Neural cell (in vitro differentiated cells): ENCODE measurements around the gene ASPRV1. TPM values are rescaled to one million over a fixed set of nuclear protein-coding genes. Genes with fewer than 3 reads are reported as not detected.
"Not testable (repeated sequence)": the region's sequence is repeated elsewhere in the genome, so short reads cannot be mapped to it uniquely, and the experiment has no call there.

Experiments
- H2AFZ ChIP-seq: fragments of 200-600, 300-800 bp; sonication (generic), shearing (Covaris generic); 2 replicates; pipeline ENCODE4 v1.6.0; 2014; ENCODE audit warnings: low read depth, mild to moderate bottlenecking, antibody characterized with exemption, low read length, moderate library complexity
- H3F3A ChIP-seq: fragments of 200-600 bp; shearing (Covaris generic); 2 replicates; pipeline ENCODE4 v1.6.1; 2016; ENCODE audit warnings: mild to moderate bottlenecking, moderate library complexity, mixed read lengths, antibody characterized with exemption, low read length; ENCODE audit not compliant: insufficient read depth, poor library complexity, severe bottlenecking
- H3K27ac ChIP-seq: fragments of 200-600, 300-800 bp; sonication (generic), shearing (Covaris generic); 2 replicates; pipeline ENCODE4 v1.5.1; 2014; ENCODE audit warnings: mild to moderate bottlenecking, low read length, moderate library complexity
- H3K27me3 ChIP-seq: fragments of 300-800, 200-600 bp; sonication (generic), shearing (Covaris generic); 2 replicates; pipeline ENCODE4 v1.6.0; 2014; ENCODE audit warnings: mild to moderate bottlenecking, low read depth, low read length, moderate library complexity; ENCODE audit not compliant: insufficient read depth
- H3K36me3 ChIP-seq: fragments of 300-800, 200-600 bp; sonication (generic), shearing (Covaris generic); 2 replicates; pipeline ENCODE4 v1.5.1; 2014; ENCODE audit warnings: mild to moderate bottlenecking, antibody characterized with exemption, low read length, moderate library complexity; ENCODE audit not compliant: insufficient read depth
- H3K4me2 ChIP-seq: fragments of 300-800, 200-600 bp; sonication (generic), shearing (Covaris generic); 2 replicates; pipeline ENCODE4 v1.6.0; 2014; ENCODE audit warnings: mild to moderate bottlenecking, low read length
- H3K4me3 ChIP-seq: fragments of 300-800, 200-600 bp; sonication (generic), shearing (Covaris generic); 2 replicates; pipeline ENCODE4 v1.5.1; 2014; ENCODE audit warnings: mild to moderate bottlenecking, low read length, moderate library complexity
- H3K79me2 ChIP-seq: fragments of 200-600 bp; shearing (Covaris generic); replicated peaks from 2 replicates; pipeline ENCODE4 v1.6.0; 2014; ENCODE audit warnings: mild to moderate bottlenecking, low read length, moderate library complexity; ENCODE audit not compliant: insufficient read depth
- H3K9ac ChIP-seq: fragments of 300-800, 200-600 bp; sonication (generic), shearing (Covaris generic); 2 replicates; pipeline ENCODE4 v1.6.1; 2016; ENCODE audit warnings: mild to moderate bottlenecking, low read length, mixed read lengths
- H3K9me2 ChIP-seq: fragments of 200-600 bp; shearing (Covaris generic); 2 replicates; pipeline ENCODE4 v1.6.1; 2016; ENCODE audit warnings: mild to moderate bottlenecking, low read length, mixed read lengths; ENCODE audit not compliant: insufficient read depth
- H3K9me3 ChIP-seq: fragments of 200-600, 300-800 bp; sonication (generic), shearing (Covaris generic); 2 replicates; pipeline ENCODE4 v1.6.1; 2016; ENCODE audit warnings: mild to moderate bottlenecking, mixed run types, low read length, moderate library complexity, mixed read lengths
- H4K20me1 ChIP-seq: fragments of 200-600 bp; shearing (Covaris generic); 2 replicates; pipeline ENCODE4 v1.6.1; 2016; ENCODE audit warnings: mild to moderate bottlenecking, mixed run types; ENCODE audit not compliant: insufficient read depth
- EP300 ChIP-seq: fragments of 450-650 bp; conservative IDR thresholded peaks from 2 replicates; pipeline ENCODE4 v1.6.1; 2014; ENCODE audit warnings: antibody characterized with exemption, mild to moderate bottlenecking, moderate library complexity; ENCODE audit not compliant: poor library complexity, severe bottlenecking
- EZH2 ChIP-seq: fragments of 200-600, 300-800 bp; shearing (Covaris generic), sonication (generic); IDR thresholded peaks from 2 replicates; pipeline ENCODE4 v1.6.1; 2014; ENCODE audit warnings: antibody characterized with exemption, low read length, borderline replicate concordance, mild to moderate bottlenecking; ENCODE audit not compliant: insufficient read depth, poor library complexity, severe bottlenecking
- MXI1 ChIP-seq: fragments of 450-650 bp; conservative IDR thresholded peaks from 2 replicates; pipeline ENCODE4 v1.6.1; 2014; ENCODE audit warnings: antibody characterized with exemption, mild to moderate bottlenecking; ENCODE audit not compliant: poor library complexity, severe bottlenecking
- POLR2AphosphoS5 ChIP-seq: IDR thresholded peaks from 2 replicates; pipeline ENCODE4 v1.6.1; 2012
- RAD21 ChIP-seq: fragments of 450-650 bp; conservative IDR thresholded peaks from 2 replicates; pipeline ENCODE4 v1.6.1; 2014; ENCODE audit warnings: antibody characterized with exemption, mild to moderate bottlenecking, moderate library complexity
- SMC3 ChIP-seq: fragments of 450-650 bp; conservative IDR thresholded peaks from 2 replicates; pipeline ENCODE4 v1.6.1; 2014; ENCODE audit warnings: antibody characterized with exemption, mild to moderate bottlenecking, moderate library complexity; ENCODE audit not compliant: poor library complexity
- TAF1 ChIP-seq: IDR thresholded peaks from 2 replicates; pipeline ENCODE4 v1.6.1; 2012; ENCODE audit warnings: low read depth
- polyA plus RNA-seq: library from polyadenylated mRNA; depleted of rRNA; stranded (reverse); fragments of >200 nt; gene quantifications from 2 replicates; pipeline ENCODE4 v1.2.3, GENCODE V29; 2014
- TF ChIP-seq, protein P1 (sequence below): fragments of 450-650 bp; IDR thresholded peaks from 2 replicates; pipeline ENCODE4 v1.5.1; 2014; ENCODE audit warnings: antibody characterized with exemption, mild to moderate bottlenecking, moderate library complexity; ENCODE audit not compliant: poor library complexity, severe bottlenecking
- TF ChIP-seq, protein P2 (sequence below): IDR thresholded peaks from 2 replicates; pipeline ENCODE4 v1.6.1; 2012; ENCODE audit warnings: borderline replicate concordance

ASPRV1 gene
- polyA plus RNA-seq, 1 donor from 2014 or later = 6.3 TPM

DNA sequence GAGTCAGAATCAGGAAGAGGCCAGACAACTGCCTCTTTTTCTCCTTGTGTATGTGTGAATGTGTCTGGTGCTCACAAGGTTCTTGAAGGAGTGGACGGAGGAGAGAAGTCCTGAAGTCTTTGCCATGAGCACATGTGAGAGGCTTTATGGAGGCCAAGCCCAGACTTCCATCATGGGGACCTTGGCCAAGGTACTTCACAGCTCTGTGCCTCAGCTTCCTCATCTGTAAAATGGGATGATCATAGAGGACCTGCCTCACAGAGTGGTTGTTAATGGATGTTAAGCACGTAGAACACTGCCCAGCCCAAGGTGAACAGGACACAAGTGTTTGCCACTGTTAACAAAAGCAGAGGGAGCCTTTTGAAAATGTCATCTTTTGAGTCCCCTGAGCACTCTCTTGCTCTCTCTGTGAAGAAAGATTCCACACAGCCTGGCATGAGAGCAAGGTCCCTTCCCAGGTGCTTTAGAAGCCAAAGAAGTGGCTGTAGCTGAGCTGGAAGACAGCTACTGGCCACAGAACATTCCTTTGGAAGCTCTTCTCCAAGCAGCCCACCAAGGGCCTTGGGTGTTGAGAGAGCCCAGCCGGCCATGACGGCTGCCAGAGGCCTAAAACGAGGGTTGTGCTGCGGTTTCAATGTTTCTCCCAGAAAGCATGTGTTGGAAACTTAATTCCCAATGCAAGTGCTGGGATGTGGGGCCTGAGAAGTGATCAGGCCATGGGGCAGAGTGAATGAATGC lies 41.8 kb upstream of the ASPRV1 start:
- H3K27ac ChIP-seq = no peak overlapping the region
- H3K4me3 ChIP-seq = no peak overlapping the region

DNA sequence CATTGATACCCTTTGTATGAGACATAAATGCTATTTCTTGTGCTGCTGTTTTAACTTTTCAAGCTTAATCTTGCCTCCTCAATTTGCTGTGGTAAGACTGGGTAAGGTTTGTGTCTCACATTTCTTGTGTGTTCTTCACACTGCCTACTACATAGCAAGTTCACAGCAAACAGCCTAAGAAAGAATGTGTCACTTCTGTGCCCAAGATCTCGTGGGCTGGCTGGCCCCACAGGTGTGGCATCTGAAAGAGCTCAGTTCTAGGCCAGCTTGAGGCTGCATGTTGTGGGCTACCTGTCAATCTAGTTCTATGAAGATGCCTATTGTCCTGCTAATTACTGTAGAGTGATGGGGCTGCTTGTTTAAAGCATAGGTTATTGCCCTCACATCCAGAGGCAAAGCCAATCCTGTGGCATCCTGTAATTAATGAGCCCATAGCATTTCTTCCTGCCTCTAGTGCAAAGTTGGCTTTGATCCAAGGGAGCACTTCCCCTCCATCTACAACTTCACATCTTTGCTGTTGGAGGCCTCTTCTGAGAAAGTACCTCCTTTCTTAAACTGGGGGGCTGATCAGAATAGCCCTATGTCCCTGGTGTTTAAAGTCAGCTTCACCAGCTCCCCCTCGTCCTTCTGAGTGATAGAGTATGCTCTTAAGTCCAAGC lies 40.9 kb upstream of the ASPRV1 start:
- Histone ChIP-seq H3K9ac (no peak overlapping the region), H3K9me3 (no peaks in the 10 kb centered on the region), H3F3A (no peaks in the 10 kb centered on the region), H3K27ac (no peak overlapping the region), H3K36me3 (no peaks in the 10 kb centered on the region), H3K79me2 (no peaks in the 10 kb centered on the region), H3K9me2 (no peaks in the 10 kb centered on the region), H3K4me2 (no peak overlapping the region), H4K20me1 (no peaks in the 10 kb centered on the region), H3K4me3 (no peak overlapping the region), H3K27me3 (no peaks in the 10 kb centered on the region), H2AFZ (no peak overlapping the region)
- TF ChIP-seq, protein P1, sequence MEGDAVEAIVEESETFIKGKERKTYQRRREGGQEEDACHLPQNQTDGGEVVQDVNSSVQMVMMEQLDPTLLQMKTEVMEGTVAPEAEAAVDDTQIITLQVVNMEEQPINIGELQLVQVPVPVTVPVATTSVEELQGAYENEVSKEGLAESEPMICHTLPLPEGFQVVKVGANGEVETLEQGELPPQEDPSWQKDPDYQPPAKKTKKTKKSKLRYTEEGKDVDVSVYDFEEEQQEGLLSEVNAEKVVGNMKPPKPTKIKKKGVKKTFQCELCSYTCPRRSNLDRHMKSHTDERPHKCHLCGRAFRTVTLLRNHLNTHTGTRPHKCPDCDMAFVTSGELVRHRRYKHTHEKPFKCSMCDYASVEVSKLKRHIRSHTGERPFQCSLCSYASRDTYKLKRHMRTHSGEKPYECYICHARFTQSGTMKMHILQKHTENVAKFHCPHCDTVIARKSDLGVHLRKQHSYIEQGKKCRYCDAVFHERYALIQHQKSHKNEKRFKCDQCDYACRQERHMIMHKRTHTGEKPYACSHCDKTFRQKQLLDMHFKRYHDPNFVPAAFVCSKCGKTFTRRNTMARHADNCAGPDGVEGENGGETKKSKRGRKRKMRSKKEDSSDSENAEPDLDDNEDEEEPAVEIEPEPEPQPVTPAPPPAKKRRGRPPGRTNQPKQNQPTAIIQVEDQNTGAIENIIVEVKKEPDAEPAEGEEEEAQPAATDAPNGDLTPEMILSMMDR = no peak
- TF ChIP-seq EP300 (no peak), TAF1 (no peak)

More for the DNA sequence above, 41.8 kb upstream of the ASPRV1 start:
- no peaks in the 10 kb centered on the region for H3K79me2 ChIP-seq
- H2AFZ ChIP-seq = no peak overlapping the region
- no peaks in the 10 kb centered on the region for H3F3A ChIP-seq
- H3K27me3 ChIP-seq = no peaks in the 10 kb centered on the region
- TF ChIP-seq EZH2 = no peak
- TF ChIP-seq SMC3 = no peak
- TF ChIP-seq, protein P1 = no peak
- TF ChIP-seq POLR2AphosphoS5 = no peak
- TF ChIP-seq EP300 = no peak
- no peak for TF ChIP-seq MXI1
- TF ChIP-seq TAF1 = no peak
- TF ChIP-seq, protein P2, sequence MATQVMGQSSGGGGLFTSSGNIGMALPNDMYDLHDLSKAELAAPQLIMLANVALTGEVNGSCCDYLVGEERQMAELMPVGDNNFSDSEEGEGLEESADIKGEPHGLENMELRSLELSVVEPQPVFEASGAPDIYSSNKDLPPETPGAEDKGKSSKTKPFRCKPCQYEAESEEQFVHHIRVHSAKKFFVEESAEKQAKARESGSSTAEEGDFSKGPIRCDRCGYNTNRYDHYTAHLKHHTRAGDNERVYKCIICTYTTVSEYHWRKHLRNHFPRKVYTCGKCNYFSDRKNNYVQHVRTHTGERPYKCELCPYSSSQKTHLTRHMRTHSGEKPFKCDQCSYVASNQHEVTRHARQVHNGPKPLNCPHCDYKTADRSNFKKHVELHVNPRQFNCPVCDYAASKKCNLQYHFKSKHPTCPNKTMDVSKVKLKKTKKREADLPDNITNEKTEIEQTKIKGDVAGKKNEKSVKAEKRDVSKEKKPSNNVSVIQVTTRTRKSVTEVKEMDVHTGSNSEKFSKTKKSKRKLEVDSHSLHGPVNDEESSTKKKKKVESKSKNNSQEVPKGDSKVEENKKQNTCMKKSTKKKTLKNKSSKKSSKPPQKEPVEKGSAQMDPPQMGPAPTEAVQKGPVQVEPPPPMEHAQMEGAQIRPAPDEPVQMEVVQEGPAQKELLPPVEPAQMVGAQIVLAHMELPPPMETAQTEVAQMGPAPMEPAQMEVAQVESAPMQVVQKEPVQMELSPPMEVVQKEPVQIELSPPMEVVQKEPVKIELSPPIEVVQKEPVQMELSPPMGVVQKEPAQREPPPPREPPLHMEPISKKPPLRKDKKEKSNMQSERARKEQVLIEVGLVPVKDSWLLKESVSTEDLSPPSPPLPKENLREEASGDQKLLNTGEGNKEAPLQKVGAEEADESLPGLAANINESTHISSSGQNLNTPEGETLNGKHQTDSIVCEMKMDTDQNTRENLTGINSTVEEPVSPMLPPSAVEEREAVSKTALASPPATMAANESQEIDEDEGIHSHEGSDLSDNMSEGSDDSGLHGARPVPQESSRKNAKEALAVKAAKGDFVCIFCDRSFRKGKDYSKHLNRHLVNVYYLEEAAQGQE = no peak
- TF ChIP-seq RAD21 = no peak
- no peak overlapping the region for H3K9ac ChIP-seq
- no peaks in the 10 kb centered on the region for H3K36me3 ChIP-seq
- no peaks in the 10 kb centered on the region for H3K9me2 ChIP-seq
- H3K4me2 ChIP-seq = no peak overlapping the region
- H3K9me3 ChIP-seq = no peaks in the 10 kb centered on the region
- H4K20me1 ChIP-seq = no peaks in the 10 kb centered on the region

DNA sequence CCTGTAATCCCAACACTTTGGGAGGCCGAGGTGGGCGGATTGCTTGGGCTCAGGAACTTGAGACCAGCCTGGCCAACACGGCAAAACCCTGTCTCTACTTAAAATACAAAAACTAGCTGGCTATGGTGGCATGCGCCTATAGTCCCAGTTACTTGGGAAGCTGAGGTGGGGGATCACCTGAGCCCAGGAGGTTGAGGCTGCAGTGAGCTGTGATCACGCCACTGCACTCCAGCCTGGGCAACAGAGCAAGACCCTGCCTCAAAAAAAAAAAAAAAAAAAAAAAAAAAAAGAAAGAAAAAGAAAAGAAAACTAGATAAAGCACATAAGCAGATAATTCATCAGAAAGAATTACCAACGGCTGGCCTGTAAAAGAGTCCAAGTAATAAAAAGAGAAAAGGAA lies 39.1 kb upstream of the ASPRV1 start:
- H4K20me1 ChIP-seq, H3K4me2 ChIP-seq, H2AFZ ChIP-seq, H3K9me3 ChIP-seq, H3K4me3 ChIP-seq, H3K9me2 ChIP-seq, H3K27me3 ChIP-seq, H3K9ac ChIP-seq, H3F3A ChIP-seq, H3K27ac ChIP-seq, H3K79me2 ChIP-seq, H3K36me3 ChIP-seq: not testable (repeated sequence)
